Measurements from ENCODE around the gene CCDC61. TPM values are rescaled to one million over a fixed set of nuclear protein-coding genes. Genes with fewer than 3 reads are reported as not detected.

The CCDC61 gene
- total and polyA plus RNA-seq, 2 experiments from 2014 or later: 2.6 to 6.9 TPM

- Histone ChIP-seq H3K27ac (no peak overlapping the region), H3K9ac (no peak overlapping the region), H4K20me1 (ENCODE audit: insufficient read depth) (no peaks in the 10 kb centered on the region), H3F3A (ENCODE audit: insufficient read depth) (no peaks in the 10 kb centered on the region), H3K9me3 (ENCODE audit: low read depth) (no peaks in the 10 kb centered on the region), H3K27me3 (replicated peaks; ENCODE audit: insufficient read depth) (peaks cover 41% of the 10 kb centered on the region), H3K4me2 (ENCODE audit: unreplicated experiment) (no peak overlapping the region), H3K4me3 (no peak overlapping the region), H3K79me2 (ENCODE audit: insufficient read depth) (no peaks in the 10 kb centered on the region), H2AFZ (no peak overlapping the region), H3K9me2 (ENCODE audit: insufficient read depth) (no peaks in the 10 kb centered on the region), H3K4me1 (ENCODE audit: insufficient read depth) (no peaks in the 10 kb centered on the region), H3K36me3 (ENCODE audit: low read depth) (no peaks in the 10 kb centered on the region)
- 41 to 44% methylated on average over 7 of the region's 7 CpGs for WGBS, 2 experiments (ENCODE audit: low coverage in 1 of 2, low lambda C conversion rate in 2 of 2, missing lambda C conversion rate in 2 of 2)
- in situ Hi-C loops (cut with MboI): no loop called here
- TF ChIP-seq EZH2 (IDR thresholded peaks at IDR 0.05; ENCODE audit: insufficient read depth, poor library complexity, severe bottlenecking) (no peak), EZH2phosphoT487 (IDR thresholded peaks at IDR 0.05; ENCODE audit: insufficient read depth, low read depth) (no peak)
- no peak for DNase-seq
Measured at GRCh38 chr19:45967246-45967645, 28.0 kb upstream of the CCDC61 start.

GRCh38 chr19:45968626-45969025, 26.6 kb upstream of the CCDC61 start:
- in situ Hi-C loops (cut with MboI): no loop called here
- no peaks in the 10 kb centered on the region for H3K36me3 ChIP-seq (ENCODE audit: low read depth)
- H3K4me3 ChIP-seq: no peak overlapping the region
- TF ChIP-seq EZH2phosphoT487 (IDR thresholded peaks at IDR 0.05; ENCODE audit: insufficient read depth, low read depth) (no peak), EZH2 (IDR thresholded peaks at IDR 0.05; ENCODE audit: insufficient read depth, poor library complexity, severe bottlenecking) (no peak)
- H3K27me3 ChIP-seq (replicated peaks; ENCODE audit: insufficient read depth): peaks cover 47% of the 10 kb centered on the region
- no peak overlapping the region for H3K27ac ChIP-seq
- H4K20me1 ChIP-seq (ENCODE audit: insufficient read depth): no peaks in the 10 kb centered on the region
- H3F3A ChIP-seq (ENCODE audit: insufficient read depth): no peaks in the 10 kb centered on the region
- no peak overlapping the region for H3K9ac ChIP-seq
- H3K9me2 ChIP-seq (ENCODE audit: insufficient read depth): no peaks in the 10 kb centered on the region
- no peak overlapping the region for H3K4me2 ChIP-seq (ENCODE audit: unreplicated experiment)
- 49 to 56% methylated on average over 9 of the region's 9 CpGs for WGBS, 2 experiments (ENCODE audit: low coverage in 1 of 2, low lambda C conversion rate in 2 of 2, missing lambda C conversion rate in 2 of 2)
- no peaks in the 10 kb centered on the region for H3K9me3 ChIP-seq (ENCODE audit: low read depth)
- no peaks in the 10 kb centered on the region for H3K4me1 ChIP-seq (ENCODE audit: insufficient read depth)
- H3K79me2 ChIP-seq (ENCODE audit: insufficient read depth): no peaks in the 10 kb centered on the region
- no peak for DNase-seq
- H2AFZ ChIP-seq: no peak overlapping the region

- Histone ChIP-seq H3K4me1 (ENCODE audit: insufficient read depth) (no peaks in the 10 kb centered on the region), H3K4me3 (no peak overlapping the region), H3K27me3 (replicated peaks; ENCODE audit: insufficient read depth) (peaks cover 58% of the 10 kb centered on the region), H4K20me1 (ENCODE audit: insufficient read depth) (no peaks in the 10 kb centered on the region), H3K9me2 (ENCODE audit: insufficient read depth) (no peaks in the 10 kb centered on the region), H3K9ac (no peak overlapping the region), H3K9me3 (ENCODE audit: low read depth) (no peaks in the 10 kb centered on the region), H3K4me2 (ENCODE audit: unreplicated experiment) (no peak overlapping the region), H2AFZ (no peak overlapping the region), H3F3A (ENCODE audit: insufficient read depth) (no peaks in the 10 kb centered on the region), H3K79me2 (ENCODE audit: insufficient read depth) (no peaks in the 10 kb centered on the region), H3K27ac (no peak overlapping the region), H3K36me3 (ENCODE audit: low read depth) (no peaks in the 10 kb centered on the region)
- TF ChIP-seq EZH2 (IDR thresholded peaks at IDR 0.05; ENCODE audit: insufficient read depth, poor library complexity, severe bottlenecking): no peak
- in situ Hi-C loops (cut with MboI): no loop called here
- 60 to 66% methylated on average over 5 of the region's 5 CpGs for WGBS, 2 experiments (ENCODE audit: low coverage in 1 of 2, low lambda C conversion rate in 2 of 2, missing lambda C conversion rate in 2 of 2)
- no peak for DNase-seq
Measured at GRCh38 chr19:45969676-45970075, 25.6 kb upstream of the CCDC61 start.

GRCh38 chr19:45971260-45971902, 23.9 kb upstream of the CCDC61 start:
- WGBS, 2 experiments (ENCODE audit: low coverage in 1 of 2, low lambda C conversion rate in 2 of 2, missing lambda C conversion rate in 2 of 2): 1 to 3% methylated on average over 10 to 11 of the region's 11 CpGs
- no peak for TF ChIP-seq EZH2phosphoT487 (IDR thresholded peaks at IDR 0.05; ENCODE audit: insufficient read depth, low read depth)
- no peak for TF ChIP-seq EZH2 (IDR thresholded peaks at IDR 0.05; ENCODE audit: insufficient read depth, poor library complexity, severe bottlenecking)
- Histone ChIP-seq H3K4me3 (no peak overlapping the region), H3K4me2 (ENCODE audit: unreplicated experiment) (no peak overlapping the region), H3K9me3 (ENCODE audit: low read depth) (no peaks in the 10 kb centered on the region), H3K27me3 (replicated peaks; ENCODE audit: insufficient read depth) (peaks cover 57% of the 10 kb centered on the region), H3K79me2 (ENCODE audit: insufficient read depth) (no peaks in the 10 kb centered on the region), H3K36me3 (ENCODE audit: low read depth) (no peaks in the 10 kb centered on the region), H3K27ac (no peak overlapping the region), H3F3A (ENCODE audit: insufficient read depth) (no peaks in the 10 kb centered on the region), H4K20me1 (ENCODE audit: insufficient read depth) (no peaks in the 10 kb centered on the region), H3K9me2 (ENCODE audit: insufficient read depth) (no peaks in the 10 kb centered on the region), H3K4me1 (ENCODE audit: insufficient read depth) (no peaks in the 10 kb centered on the region), H3K9ac (no peak overlapping the region), H2AFZ (no peak overlapping the region)
- in situ Hi-C loops (cut with MboI): no loop called here
- DNase-seq: no peak

Data from GM23248 (cell line).